ENCODE measurements around the gene CD209.

The CD209 gene

DNA sequence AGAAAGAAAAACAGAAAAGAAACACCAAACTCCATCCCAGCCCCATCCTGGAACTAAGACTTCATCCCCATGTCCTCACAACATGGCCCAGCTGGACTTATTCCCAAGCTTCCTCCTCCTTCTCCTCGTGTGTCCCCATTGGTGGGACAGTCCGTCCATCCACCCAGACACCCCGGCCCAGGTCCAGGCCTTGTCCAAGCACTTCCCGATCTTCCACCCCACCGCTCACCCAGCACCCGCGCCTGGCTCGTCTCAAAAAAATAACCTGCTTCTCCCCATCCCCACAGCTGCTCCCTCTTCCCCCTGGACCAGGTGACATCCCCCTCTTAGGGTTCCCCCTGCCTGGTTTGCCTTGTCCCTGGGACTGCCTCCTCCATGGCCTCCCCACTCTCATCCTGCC lies 44.0 kb downstream of the CD209 start:
- DNase-seq: no peak

DNA sequence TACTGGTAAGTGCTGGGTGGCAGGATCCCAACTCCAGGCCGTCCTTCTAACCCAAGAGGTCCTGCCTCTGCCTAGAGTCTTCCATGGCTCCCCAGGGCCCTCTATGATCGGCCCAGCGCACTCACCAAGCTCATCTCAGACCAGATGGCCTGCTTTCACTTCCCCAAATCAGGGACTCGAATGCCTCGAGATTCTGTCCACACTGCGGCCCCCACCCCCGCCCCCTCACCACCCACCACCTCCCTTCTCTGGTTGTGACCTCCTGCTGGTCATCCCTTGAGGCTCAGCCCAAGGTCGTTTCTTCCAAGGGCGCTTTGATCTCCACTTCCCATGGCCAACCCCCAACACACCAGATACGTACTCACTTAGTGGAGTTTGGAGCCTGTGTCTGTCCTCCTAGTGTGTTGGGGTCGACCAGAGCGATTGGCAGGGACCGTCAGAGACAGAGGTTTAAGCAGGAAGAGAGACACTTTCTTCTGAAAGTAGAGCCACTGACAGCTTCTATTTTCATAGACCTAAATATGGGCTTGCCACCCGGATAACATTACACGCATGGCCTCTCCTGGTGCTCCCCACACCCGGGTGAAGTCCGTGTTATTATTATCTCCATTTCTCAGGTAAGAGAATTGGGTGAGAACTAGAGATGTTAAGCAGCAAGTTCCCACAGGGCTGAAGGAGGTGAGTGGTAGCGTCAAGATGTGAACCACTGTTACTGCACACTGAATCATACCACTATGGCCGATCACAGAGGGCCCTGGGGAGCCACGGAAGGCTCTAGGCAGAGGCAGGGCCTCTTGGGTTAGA lies 45.5 kb downstream of the CD209 start, which contains the start of gene FCER2:
TSS of gene FCER2 (minus strand) at position 478 of the 804 bp plus-strand sequence. CDS start 2,371 bp downstream, outside the sequence.
- DNase-seq: no peak

GRCh38 chr19:7701049-7701653 lies 46.2 kb downstream of the CD209 start:
- DNase-seq: no peak

DNA sequence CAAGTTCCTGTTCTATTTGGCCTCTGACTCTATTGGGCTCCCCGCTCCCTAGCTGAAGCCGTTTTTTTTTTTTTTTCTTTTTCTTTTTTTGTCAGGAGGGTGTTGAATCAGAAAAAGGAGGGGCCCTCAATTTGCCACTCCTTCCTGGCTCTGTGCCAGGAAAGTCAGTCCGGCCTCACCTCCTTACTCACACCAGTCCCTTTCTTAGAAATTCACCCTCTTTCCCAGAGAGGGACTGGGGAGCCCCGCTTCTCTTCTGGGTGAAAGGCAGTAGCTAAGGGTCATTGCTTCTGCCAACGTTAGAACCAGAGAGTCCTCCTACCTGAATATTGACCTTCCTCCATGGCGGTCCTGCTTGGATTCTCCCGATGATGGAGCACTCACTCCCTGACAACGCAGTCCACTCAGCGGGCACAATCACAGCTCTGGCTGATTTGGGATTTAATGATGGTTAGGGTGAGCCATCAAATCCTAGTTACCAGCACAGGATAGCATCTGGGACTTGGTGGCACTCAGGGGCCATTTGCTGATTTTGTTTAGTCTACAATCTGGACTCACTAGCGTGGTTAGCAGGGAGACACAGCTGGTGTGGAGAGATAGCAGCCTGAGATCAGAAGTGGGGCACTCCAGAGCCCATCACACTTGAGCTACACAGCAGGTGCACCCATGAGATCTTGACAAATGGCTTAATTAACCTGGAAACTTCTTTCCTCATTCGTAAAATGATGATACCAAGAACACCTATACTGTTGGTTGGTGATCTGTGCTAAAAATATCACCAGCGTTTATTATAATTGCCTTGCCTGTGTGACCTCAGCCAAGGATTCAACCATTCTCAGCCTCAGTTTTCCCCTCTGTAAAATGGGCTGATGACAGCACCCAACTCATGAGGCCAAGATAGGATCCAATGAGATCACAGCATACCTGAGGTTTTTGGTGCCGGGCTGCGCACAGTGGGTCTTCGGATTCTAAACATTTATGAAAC lies 47.6 kb downstream of the CD209 start:
- no peak for DNase-seq

GRCh38 chr19:7699003-7699402 lies 48.3 kb downstream of the CD209 start:
- DNase-seq: no peak

GRCh38 chr19:7698583-7698982 lies 48.8 kb downstream of the CD209 start:
- no peak for DNase-seq

GRCh38 chr19:7697721-7698287 lies 49.5 kb downstream of the CD209 start:
- no peak for DNase-seq

DNA sequence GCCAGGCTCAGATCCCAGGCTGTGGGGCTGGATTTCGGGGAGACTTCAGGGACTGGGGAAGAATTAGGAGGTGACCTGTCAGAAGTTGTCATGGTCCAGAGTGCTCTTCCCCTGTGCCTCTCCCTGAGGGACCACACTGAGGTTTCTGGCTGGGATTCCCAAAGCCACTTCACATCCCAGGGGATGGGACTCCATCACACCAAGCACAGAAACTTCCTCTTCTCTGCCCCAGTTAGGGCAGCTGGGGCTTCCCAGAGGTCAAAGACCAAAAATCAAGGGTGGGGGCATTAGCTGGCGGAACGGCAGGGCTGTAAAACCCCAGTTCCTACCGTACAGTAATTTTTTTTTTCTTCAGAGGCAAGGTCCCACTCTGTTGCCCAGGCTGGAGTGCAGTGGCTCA lies 52.8 kb downstream of the CD209 start:
- DNase-seq: no peak

GRCh38 chr19:7692417-7693088 lies 54.8 kb downstream of the CD209 start:
- DNase-seq: no peak

GRCh38 chr19:7691497-7691896 lies 55.8 kb downstream of the CD209 start:
- no peak for DNase-seq

DNA sequence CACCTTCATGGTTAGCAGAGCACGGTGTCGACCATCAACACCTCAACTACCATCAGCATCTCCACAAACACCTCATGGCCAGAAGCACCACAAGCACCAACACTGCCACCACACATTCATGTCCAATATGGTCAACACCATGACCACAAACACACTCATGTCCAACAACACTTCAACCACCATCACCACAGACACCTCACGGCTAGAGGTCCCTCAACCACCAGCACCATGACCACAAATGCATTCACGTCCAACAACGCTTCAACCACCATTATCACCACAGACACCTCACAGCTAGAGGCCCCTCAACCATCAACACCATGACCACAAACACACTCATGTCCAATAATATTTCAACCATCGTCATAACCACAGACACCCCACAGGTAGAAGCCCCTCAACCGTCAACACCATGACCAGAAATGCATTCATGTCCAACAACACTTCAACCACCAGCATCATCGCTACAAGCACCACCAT lies 56.5 kb downstream of the CD209 start:
- DNase-seq: no peak
